Mesenchymal stem cell (in vitro differentiated cells and primary cell): ENCODE measurements around the gene LRWD1.

ENCODE experiments used
- DNase-seq: peaks from one replicate; pipeline ENCODE4 v3.0.0-alpha.2; 2013
- H2AFZ ChIP-seq: one replicate; pipeline ENCODE4 v1.6.1; 2013; ENCODE audit warnings: low read depth, mild to moderate bottlenecking, control low read depth, inconsistent platforms, low read length, moderate library complexity
- H2AK5ac ChIP-seq: 2 replicates; pipeline ENCODE4 v1.6.1; 2013; ENCODE audit warnings: low read length, moderate library complexity, mild to moderate bottlenecking, inconsistent platforms; ENCODE audit not compliant: severe bottlenecking
- H2BK120ac ChIP-seq: one replicate; pipeline ENCODE4 v1.6.1; 2013; ENCODE audit warnings: low read depth, mild to moderate bottlenecking, inconsistent platforms, low read length, moderate library complexity
- H2BK12ac ChIP-seq, 2 experiments: one replicate each; pipeline ENCODE4 v1.6.1; 2013; ENCODE audit warnings: inconsistent platforms in 2 of 2, low read length in 2 of 2, mild to moderate bottlenecking in 2 of 2, moderate library complexity in 2 of 2, control low read depth in 1 of 2
- H2BK15ac ChIP-seq: one replicate; pipeline ENCODE4 v1.6.1; 2013; ENCODE audit warnings: mild to moderate bottlenecking, low read depth, inconsistent platforms; ENCODE audit not compliant: poor library complexity, severe bottlenecking
- H2BK5ac ChIP-seq: 2 replicates; pipeline ENCODE4 v1.6.1; 2013; ENCODE audit warnings: low read depth, mild to moderate bottlenecking, low read length, control low read depth, inconsistent platforms; ENCODE audit not compliant: poor library complexity, severe bottlenecking
- H3K14ac ChIP-seq, 2 experiments: one replicate each; pipeline ENCODE4 v1.6.1; 2013; ENCODE audit warnings: inconsistent platforms in 2 of 2, low read length in 2 of 2, control low read depth in 1 of 2, mild to moderate bottlenecking in 1 of 2, moderate library complexity in 1 of 2
- H3K18ac ChIP-seq, 2 experiments: one replicate each; pipeline ENCODE4 v1.6.1; 2013; ENCODE audit warnings: inconsistent platforms in 2 of 2, low read length in 2 of 2, control low read depth in 1 of 2, low read depth in 1 of 2, mild to moderate bottlenecking in 1 of 2
- H3K23ac ChIP-seq, 2 experiments: one replicate each; pipeline ENCODE4 v1.6.1; 2013; ENCODE audit warnings: inconsistent platforms in 2 of 2, low read length in 2 of 2, mild to moderate bottlenecking in 2 of 2, moderate library complexity in 2 of 2, control low read depth in 1 of 2
- H3K27ac ChIP-seq: 2 replicates; pipeline ENCODE4 v1.5.1; 2013; ENCODE audit warnings: mild to moderate bottlenecking, moderate library complexity, low read length, control low read depth, inconsistent platforms; ENCODE audit not compliant: poor library complexity, severe bottlenecking
- H3K27me3 ChIP-seq, 2 experiments: 2 replicates each; pipeline versions ENCODE4 v1.6.1 to v1.7.0; 2013; ENCODE audit warnings: low read length in 2 of 2, mild to moderate bottlenecking in 2 of 2, moderate library complexity in 2 of 2, control low read depth in 1 of 2, inconsistent platforms in 1 of 2; ENCODE audit not compliant: control insufficient read depth in 1 of 2, insufficient read depth in 1 of 2
- H3K36me3 ChIP-seq, 2 experiments: 2 replicates each; pipeline versions ENCODE4 v1.6.1 to v1.7.0; 2013; ENCODE audit warnings: low read length in 2 of 2, control low read depth in 1 of 2, inconsistent platforms in 1 of 2, low read depth in 1 of 2, mild to moderate bottlenecking in 1 of 2; ENCODE audit not compliant: insufficient read depth in 2 of 2, control insufficient read depth in 1 of 2
- H3K4ac ChIP-seq, 2 experiments: one replicate each; pipeline ENCODE4 v1.6.1; 2013; ENCODE audit warnings: inconsistent platforms in 2 of 2, low read length in 2 of 2, mild to moderate bottlenecking in 2 of 2, moderate library complexity in 2 of 2, control low read depth in 1 of 2, low read depth in 1 of 2
- H3K4me1 ChIP-seq: 2 replicates; pipeline ENCODE4 v1.6.1; 2013; ENCODE audit warnings: low read depth, low read length, control low read depth; ENCODE audit not compliant: control insufficient read depth, insufficient read depth
- H3K4me2 ChIP-seq: 2 replicates; pipeline ENCODE4 v1.6.1; 2013; ENCODE audit warnings: low read length, mild to moderate bottlenecking, inconsistent platforms; ENCODE audit not compliant: poor library complexity, severe bottlenecking
- H3K4me3 ChIP-seq, 2 experiments: 2 replicates each; pipeline versions ENCODE4 v1.5.1 to v1.7.0; 2013; ENCODE audit warnings: low read length in 2 of 2, mild to moderate bottlenecking in 2 of 2, control low read depth in 1 of 2, low read depth in 1 of 2; ENCODE audit not compliant: insufficient read depth in 1 of 2
- H3K79me1 ChIP-seq: replicated peaks from 2 replicates; pipeline ENCODE4 v1.6.1; 2013; ENCODE audit warnings: mild to moderate bottlenecking, control low read depth, low read length, inconsistent platforms; ENCODE audit not compliant: poor library complexity, severe bottlenecking
- H3K9ac ChIP-seq: 2 replicates; pipeline ENCODE4 v1.7.0; 2013; ENCODE audit warnings: mild to moderate bottlenecking, low read length, moderate library complexity
- H3K9me3 ChIP-seq: 2 replicates; pipeline ENCODE4 v1.7.0; 2013; ENCODE audit warnings: mild to moderate bottlenecking, low read length; ENCODE audit not compliant: control insufficient read depth
- H4K8ac ChIP-seq: one replicate; pipeline ENCODE4 v1.6.1; 2013; ENCODE audit warnings: inconsistent platforms, mild to moderate bottlenecking, low read length, moderate library complexity
- H4K91ac ChIP-seq: one replicate; pipeline ENCODE4 v1.6.1; 2013; ENCODE audit warnings: mild to moderate bottlenecking, low read length, inconsistent platforms
- WGBS: methylation state at CpG from one replicate; pipeline ENCODE4 v1.1.7; 2013; ENCODE audit warnings: mixed read lengths; 5-methylcytosine and 5-hydroxymethylcytosine counted together

The LRWD1 gene

DNA sequence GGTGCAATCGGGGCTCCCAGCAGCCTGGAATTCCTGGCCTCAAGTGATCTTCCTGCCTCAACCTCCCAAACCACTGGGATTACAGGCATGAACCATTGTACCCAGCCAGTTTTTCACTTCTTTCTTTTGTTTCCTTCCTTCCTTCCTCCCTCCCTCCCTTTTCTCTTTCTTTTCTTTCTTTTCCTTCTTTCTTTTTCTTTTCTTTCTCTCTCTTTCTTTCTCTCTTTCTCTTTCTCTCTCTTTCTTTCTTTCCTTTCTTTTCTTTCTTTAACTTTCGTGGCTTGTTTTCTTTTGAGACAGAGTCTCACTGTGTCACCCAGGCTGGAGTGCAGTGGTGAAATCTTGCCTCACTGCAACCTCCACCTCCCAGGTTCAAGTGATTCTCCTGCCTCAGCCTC is 19.1 kb upstream of the LRWD1 start:
- 75% methylated on average over 2 of the region's 2 CpGs for WGBS
- H3K36me3 ChIP-seq, result peaks cover 27 to 38% of the 10 kb centered on the region in 2 experiments

DNA sequence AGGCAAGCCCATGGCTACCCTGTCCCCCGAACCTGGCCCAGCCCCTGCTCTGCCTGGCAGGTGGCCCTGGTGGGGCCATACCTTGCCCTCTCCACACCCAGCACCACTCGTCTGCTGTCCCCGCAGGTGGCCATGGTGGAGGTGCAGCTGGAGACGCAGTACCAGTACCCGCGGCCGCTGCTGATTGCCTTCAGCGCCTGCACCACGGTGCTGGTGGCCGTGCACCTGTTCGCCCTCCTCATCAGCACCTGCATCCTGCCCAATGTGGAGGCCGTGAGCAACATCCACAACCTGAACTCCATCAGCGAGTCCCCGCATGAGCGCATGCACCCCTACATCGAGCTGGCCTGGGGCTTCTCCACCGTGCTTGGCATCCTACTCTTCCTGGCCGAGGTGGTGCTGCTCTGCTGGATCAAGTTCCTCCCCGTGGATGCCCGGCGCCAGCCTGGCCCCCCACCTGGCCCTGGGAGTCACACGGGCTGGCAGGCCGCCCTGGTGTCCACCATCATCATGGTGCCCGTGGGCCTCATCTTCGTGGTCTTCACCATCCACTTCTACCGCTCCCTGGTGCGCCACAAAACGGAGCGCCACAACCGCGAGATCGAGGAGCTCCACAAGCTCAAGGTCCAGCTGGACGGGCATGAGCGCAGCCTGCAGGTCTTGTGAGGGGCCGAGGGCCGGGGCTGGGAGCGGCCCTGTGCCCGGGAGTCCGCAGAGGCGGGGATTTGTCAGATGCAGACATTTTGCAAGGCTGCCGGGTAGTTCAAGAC is 18.2 kb upstream of the LRWD1 start:
- Histone ChIP-seq H2BK15ac (no peak overlapping the region), H3K36me3 (peaks cover 25 to 37% of the 10 kb centered on the region in 2 experiments), H3K9me3 (no peaks in the 10 kb centered on the region), H2BK120ac (no peak overlapping the region), H3K23ac (no peak overlapping the region), H3K9ac (no peak overlapping the region), H2BK5ac (no peak overlapping the region), H3K4me3 (no peak overlapping the region), H2AFZ (no peak overlapping the region), H4K91ac (no peak overlapping the region), H2AK5ac (no peak overlapping the region), H3K79me1 (peaks cover 3% of the 10 kb centered on the region), H3K4me2 (no peak overlapping the region), H3K18ac (no peak overlapping the region), H4K8ac (no peak overlapping the region), H3K4me1 (peaks cover 20% of the 10 kb centered on the region), H3K27me3 (no peaks in the 10 kb centered on the region), H2BK12ac (no peak overlapping the region), H3K27ac (no peak overlapping the region), H3K14ac (no peak overlapping the region), H3K4ac (no peak overlapping the region)
- WGBS, result 97% methylated on average over 40 of the region's 41 CpGs
- no peak for DNase-seq

More for the DNA sequence above, 19.1 kb upstream of the LRWD1 start:
- no peak overlapping the region for H3K14ac ChIP-seq
- no peak overlapping the region for H3K4me3 ChIP-seq
- H2AK5ac ChIP-seq, result no peak overlapping the region
- H3K23ac ChIP-seq, result no peak overlapping the region
- no peak overlapping the region for H3K4me2 ChIP-seq
- H2AFZ ChIP-seq, result no peak overlapping the region
- H2BK12ac ChIP-seq, result no peak overlapping the region
- no peaks in the 10 kb centered on the region for H3K9me3 ChIP-seq
- H2BK15ac ChIP-seq, result no peak overlapping the region
- H2BK120ac ChIP-seq, result no peak overlapping the region
- no peak overlapping the region for H3K18ac ChIP-seq
- DNase-seq, result no peak
- H3K79me1 ChIP-seq, result peaks cover 3% of the 10 kb centered on the region
- H3K27me3 ChIP-seq, result no peaks in the 10 kb centered on the region
- no peak overlapping the region for H3K4ac ChIP-seq
- H4K91ac ChIP-seq, result no peak overlapping the region
- no peak overlapping the region for H3K9ac ChIP-seq
- peaks cover 21% of the 10 kb centered on the region for H3K4me1 ChIP-seq
- no peak overlapping the region for H2BK5ac ChIP-seq
- H3K27ac ChIP-seq, result no peak overlapping the region
- no peak overlapping the region for H4K8ac ChIP-seq

DNA sequence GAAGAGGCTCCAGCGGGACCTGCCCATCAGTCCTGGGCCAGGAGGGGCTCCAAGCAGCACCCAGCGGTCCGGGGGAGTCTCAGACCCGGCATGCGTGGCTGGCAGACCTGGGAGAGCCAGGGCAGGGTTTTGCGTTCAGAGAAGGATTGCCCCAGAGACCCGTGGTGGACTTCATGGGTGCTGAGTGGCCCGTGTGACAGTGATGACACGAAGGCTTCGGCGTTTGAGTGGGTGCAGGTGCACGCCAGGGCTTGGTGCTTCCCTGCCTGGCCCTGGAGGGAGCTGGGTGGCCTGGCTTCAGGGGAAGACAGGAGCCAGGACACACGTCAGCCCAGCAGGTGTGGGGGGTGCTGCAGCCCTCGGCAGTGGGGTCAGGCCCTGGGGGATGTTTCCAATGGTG is 17.5 kb upstream of the LRWD1 start:
- Histone ChIP-seq H3K4ac (no peak overlapping the region), H3K4me2 (no peak overlapping the region), H3K14ac (no peak overlapping the region), H3K36me3 (peaks cover 20 to 30% of the 10 kb centered on the region in 2 experiments), H2AFZ (no peak overlapping the region), H3K9me3 (no peaks in the 10 kb centered on the region), H3K4me1 (peaks cover 19% of the 10 kb centered on the region), H3K79me1 (peaks cover 3% of the 10 kb centered on the region), H2BK120ac (no peak overlapping the region), H2BK12ac (no peak overlapping the region), H3K9ac (no peak overlapping the region), H4K8ac (no peak overlapping the region), H3K27ac (no peak overlapping the region), H2AK5ac (no peak overlapping the region), H3K4me3 (no peak overlapping the region), H2BK15ac (no peak overlapping the region), H4K91ac (no peak overlapping the region), H3K18ac (no peak overlapping the region), H2BK5ac (no peak overlapping the region), H3K23ac (no peak overlapping the region), H3K27me3 (no peaks in the 10 kb centered on the region)
- DNase-seq, result no peak
- 98% methylated on average over 14 of the region's 14 CpGs for WGBS

DNA sequence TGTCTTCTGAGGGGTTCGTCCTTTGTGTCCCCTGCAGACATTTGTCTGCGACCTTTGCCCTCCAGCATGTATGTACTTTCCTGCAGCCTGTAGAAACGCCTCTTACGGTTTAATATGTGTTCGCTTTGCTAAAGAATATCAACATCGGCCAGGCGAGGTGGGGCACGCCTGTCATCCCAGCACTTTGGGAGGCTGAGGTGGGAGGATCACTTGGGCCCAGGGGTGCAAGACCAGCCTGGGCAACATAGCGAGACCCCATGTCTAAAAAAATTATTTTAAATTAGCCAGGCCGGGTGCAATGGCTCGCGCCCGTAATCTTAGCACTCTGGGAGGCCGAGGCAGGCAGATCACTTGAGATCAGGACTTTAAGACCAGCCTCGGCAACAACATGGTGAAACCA is 15.6 kb upstream of the LRWD1 start:
- Histone ChIP-seq H2BK12ac (no peak overlapping the region), H3K18ac (no peak overlapping the region), H3K9me3 (no peaks in the 10 kb centered on the region), H3K4me3 (no peak overlapping the region), H2BK5ac (no peak overlapping the region), H2BK120ac (no peak overlapping the region), H3K27ac (no peak overlapping the region), H3K36me3 (peaks cover 20 to 28% of the 10 kb centered on the region in 2 experiments), H3K27me3 (no peaks in the 10 kb centered on the region), H3K4me2 (no peak overlapping the region), H3K79me1 (peaks cover 3% of the 10 kb centered on the region), H3K9ac (no peak overlapping the region), H3K4me1 (peaks cover 19% of the 10 kb centered on the region), H2BK15ac (no peak overlapping the region), H4K8ac (no peak overlapping the region), H2AK5ac (no peak overlapping the region), H2AFZ (no peak overlapping the region), H4K91ac (no peak overlapping the region), H3K23ac (no peak overlapping the region), H3K4ac (no peak overlapping the region), H3K14ac (no peak overlapping the region)
- WGBS, result 98% methylated on average over 15 of the region's 15 CpGs
- DNase-seq, result no peak
